ENCODE measurements around the gene MAN1C1.

MAN1C1 gene

GRCh38 chr1:25648681-25649440 is 32.3 kb downstream of the MAN1C1 start:
- Histone ChIP-seq H2AFZ (ENCODE audit: low read depth, low read length, severe bottlenecking) (no peak overlapping the region), H3K9ac (ENCODE audit: low read length) (no peak overlapping the region), H3K4me2 (ENCODE audit: low read depth, low read length, poor library complexity, severe bottlenecking) (no peak overlapping the region), H3K9me3 (ENCODE audit: insufficient read depth, low read length) (no peaks in the 10 kb centered on the region), H3K36me3 (ENCODE audit: low read length) (no peaks in the 10 kb centered on the region), H3K27ac (ENCODE audit: low read depth, low read length) (no peak overlapping the region), H3F3A (ENCODE audit: insufficient read depth) (no peaks in the 10 kb centered on the region), H3K27me3 (ENCODE audit: low read length) (no peaks in the 10 kb centered on the region), H3K4me3 (ENCODE audit: insufficient read depth, low read length, poor library complexity, severe bottlenecking) (no peak overlapping the region), H3K79me2 (ENCODE audit: insufficient read depth, low read length) (no peaks in the 10 kb centered on the region), H4K20me1 (ENCODE audit: low read depth, low read length) (no peaks in the 10 kb centered on the region), H3K9me2 (replicated peaks; ENCODE audit: insufficient read depth, low read length) (no peaks in the 10 kb centered on the region)
- TF ChIP-seq CTCF (IDR thresholded peaks at IDR 0.05; ENCODE audit: insufficient read depth, low read length, poor library complexity, severe bottlenecking) (no peak), EZH2phosphoT487 (conservative IDR thresholded peaks at IDR 0.05; ENCODE audit: low read length) (no peak)

GRCh38 chr1:25649505-25650288 is 33.1 kb downstream of the MAN1C1 start:
- Histone ChIP-seq H3K9me3 (ENCODE audit: insufficient read depth, low read length) (no peaks in the 10 kb centered on the region), H3K4me3 (ENCODE audit: insufficient read depth, low read length, poor library complexity, severe bottlenecking) (no peak overlapping the region), H3K4me2 (ENCODE audit: low read depth, low read length, poor library complexity, severe bottlenecking) (no peak overlapping the region), H3K36me3 (ENCODE audit: low read length) (no peaks in the 10 kb centered on the region), H3K9me2 (replicated peaks; ENCODE audit: insufficient read depth, low read length) (no peaks in the 10 kb centered on the region), H2AFZ (ENCODE audit: low read depth, low read length, severe bottlenecking) (no peak overlapping the region), H3K27ac (ENCODE audit: low read depth, low read length) (no peak overlapping the region), H3K9ac (ENCODE audit: low read length) (no peak overlapping the region), H4K20me1 (ENCODE audit: low read depth, low read length) (no peaks in the 10 kb centered on the region), H3F3A (ENCODE audit: insufficient read depth) (no peaks in the 10 kb centered on the region), H3K79me2 (ENCODE audit: insufficient read depth, low read length) (no peaks in the 10 kb centered on the region), H3K27me3 (ENCODE audit: low read length) (no peaks in the 10 kb centered on the region)
- TF ChIP-seq EZH2phosphoT487 (conservative IDR thresholded peaks at IDR 0.05; ENCODE audit: low read length) (no peak), CTCF (IDR thresholded peaks at IDR 0.05; ENCODE audit: insufficient read depth, low read length, poor library complexity, severe bottlenecking) (no peak)

- Histone ChIP-seq H3F3A (ENCODE audit: insufficient read depth) (no peaks in the 10 kb centered on the region), H3K9me3 (ENCODE audit: insufficient read depth, low read length) (no peaks in the 10 kb centered on the region), H3K79me2 (ENCODE audit: insufficient read depth, low read length) (no peaks in the 10 kb centered on the region), H3K9me2 (replicated peaks; ENCODE audit: insufficient read depth, low read length) (no peaks in the 10 kb centered on the region), H3K4me2 (ENCODE audit: low read depth, low read length, poor library complexity, severe bottlenecking) (no peak overlapping the region), H3K27ac (ENCODE audit: low read depth, low read length) (no peak overlapping the region), H3K36me3 (ENCODE audit: low read length) (no peaks in the 10 kb centered on the region), H3K4me3 (ENCODE audit: insufficient read depth, low read length, poor library complexity, severe bottlenecking) (no peak overlapping the region), H2AFZ (ENCODE audit: low read depth, low read length, severe bottlenecking) (no peak overlapping the region), H4K20me1 (ENCODE audit: low read depth, low read length) (no peaks in the 10 kb centered on the region), H3K9ac (ENCODE audit: low read length) (no peak overlapping the region), H3K27me3 (ENCODE audit: low read length) (no peaks in the 10 kb centered on the region)
- TF ChIP-seq CTCF (IDR thresholded peaks at IDR 0.05; ENCODE audit: insufficient read depth, low read length, poor library complexity, severe bottlenecking) (no peak), EZH2phosphoT487 (conservative IDR thresholded peaks at IDR 0.05; ENCODE audit: low read length) (no peak)
Observed at GRCh38 chr1:25650289-25650576, 33.6 kb downstream of the MAN1C1 start.
